T-helper 1 cell (primary cell): ENCODE measurements around the gene MAGI2.
A peak's percentile ranks its signal among the peaks of the same experiment; 100 is the strongest.
"Not testable (repeated sequence)": the region's sequence is repeated elsewhere in the genome, so short reads cannot be mapped to it uniquely, and the experiment has no call there.

Source experiments
- DNase-seq, 5 donors: peaks; one replicate each; pipeline ENCODE4 v3.0.0-alpha.2; 2012 to 2020

Gene MAGI2

GRCh38 chr7:78521961-78522360 is 931.5 kb downstream of the MAGI2 start:
- DNase-seq, result no peak

GRCh38 chr7:78516450-78516849 is 937.0 kb downstream of the MAGI2 start:
- no peak for DNase-seq

DNA sequence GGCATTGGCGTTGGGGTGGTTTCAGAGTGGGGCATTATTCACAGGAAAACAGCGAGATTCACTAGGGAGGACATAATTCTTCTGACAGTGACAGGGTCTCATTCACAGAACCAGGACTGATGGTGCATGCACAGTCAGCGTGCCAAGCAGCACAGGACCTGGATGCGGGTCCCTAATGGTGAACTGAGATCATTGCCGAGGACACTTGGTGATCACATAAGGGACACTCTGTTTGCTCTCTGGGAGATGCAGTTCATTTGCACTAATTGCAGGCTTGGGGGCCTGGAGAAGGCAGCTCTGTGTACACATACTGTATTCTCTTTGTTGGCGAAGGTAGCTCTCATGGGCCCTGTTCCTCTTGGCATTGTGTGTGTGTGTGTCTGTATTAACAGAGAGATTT is 938.8 kb downstream of the MAGI2 start:
- no peak for DNase-seq

DNA sequence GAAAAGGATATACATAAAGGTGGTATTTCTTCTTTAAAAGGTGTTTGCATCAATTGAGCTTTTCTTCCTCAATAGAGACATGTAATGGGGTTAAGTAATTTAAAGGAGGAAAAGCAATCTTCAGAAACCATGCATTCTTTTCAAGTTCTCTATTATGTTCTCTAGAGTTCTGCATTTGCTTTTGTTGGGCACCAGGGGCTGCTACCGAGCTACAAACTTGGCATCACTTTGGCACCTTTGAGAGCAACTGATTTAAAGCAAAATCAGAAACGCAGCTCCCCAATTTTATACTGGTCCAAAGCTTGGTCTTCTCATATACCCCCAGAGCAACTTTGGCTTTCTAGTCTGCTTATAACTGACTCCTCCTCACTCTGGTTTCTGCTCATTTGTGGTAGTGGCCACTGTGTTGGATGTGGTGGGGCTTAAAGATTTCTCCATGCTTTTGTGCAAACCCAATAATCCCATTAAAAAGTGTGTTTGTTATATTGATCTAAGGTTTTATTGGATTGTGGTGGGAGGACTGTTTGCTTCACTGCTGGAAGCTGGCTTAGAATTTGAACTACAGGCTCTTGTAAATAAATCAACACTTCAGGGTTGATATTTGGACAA is 942.8 kb downstream of the MAGI2 start:
- peak in 1 of 5 donors; percentile 1 for DNase-seq

DNA sequence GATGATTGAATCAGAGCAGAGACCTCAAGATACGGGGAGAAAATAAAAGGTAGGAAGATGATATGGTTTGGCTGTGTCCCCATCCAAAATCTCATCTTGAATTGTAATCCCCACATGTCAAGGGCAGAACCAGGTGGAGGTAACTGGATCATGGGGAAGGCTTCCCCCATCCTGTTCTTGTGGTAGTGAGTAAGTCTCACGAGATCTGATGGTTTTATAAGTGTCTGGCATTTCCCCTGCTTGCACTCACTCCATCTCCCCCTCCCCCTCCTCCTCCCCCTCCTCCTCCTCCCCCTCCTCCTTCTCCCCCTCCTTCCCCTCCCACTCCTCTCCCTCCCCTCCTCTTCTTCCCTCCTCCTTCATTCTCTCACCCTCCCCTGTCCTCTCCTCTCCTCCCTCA is 950.2 kb downstream of the MAGI2 start:
- not testable (repeated sequence) for DNase-seq

- no peak for DNase-seq
Observed at GRCh38 chr7:78501064-78501463, 952.4 kb downstream of the MAGI2 start.

- DNase-seq, result no peak
Observed at GRCh38 chr7:78499971-78500370, 953.5 kb downstream of the MAGI2 start.

DNA sequence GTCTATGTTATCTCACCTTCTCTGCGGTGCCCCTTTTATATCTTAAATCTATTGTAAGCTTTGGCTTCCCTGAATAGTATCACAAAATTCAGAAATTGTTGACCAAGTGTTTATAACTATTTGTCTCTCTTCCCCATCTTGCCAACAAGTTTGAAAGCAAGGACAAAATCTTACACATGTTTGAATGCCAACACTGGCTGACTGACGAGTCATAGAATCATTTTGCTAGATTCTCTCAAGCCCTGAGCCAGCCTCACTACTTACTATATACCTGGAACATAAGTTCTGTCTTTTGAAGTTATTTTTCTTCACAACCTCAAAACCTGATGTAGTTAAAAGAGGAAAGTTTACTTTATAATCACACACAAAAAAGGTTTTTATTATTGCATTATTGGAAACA is 954.2 kb downstream of the MAGI2 start:
- no peak for DNase-seq

- no peak for DNase-seq
Observed at GRCh38 chr7:78497728-78498427, 955.6 kb downstream of the MAGI2 start.

DNA sequence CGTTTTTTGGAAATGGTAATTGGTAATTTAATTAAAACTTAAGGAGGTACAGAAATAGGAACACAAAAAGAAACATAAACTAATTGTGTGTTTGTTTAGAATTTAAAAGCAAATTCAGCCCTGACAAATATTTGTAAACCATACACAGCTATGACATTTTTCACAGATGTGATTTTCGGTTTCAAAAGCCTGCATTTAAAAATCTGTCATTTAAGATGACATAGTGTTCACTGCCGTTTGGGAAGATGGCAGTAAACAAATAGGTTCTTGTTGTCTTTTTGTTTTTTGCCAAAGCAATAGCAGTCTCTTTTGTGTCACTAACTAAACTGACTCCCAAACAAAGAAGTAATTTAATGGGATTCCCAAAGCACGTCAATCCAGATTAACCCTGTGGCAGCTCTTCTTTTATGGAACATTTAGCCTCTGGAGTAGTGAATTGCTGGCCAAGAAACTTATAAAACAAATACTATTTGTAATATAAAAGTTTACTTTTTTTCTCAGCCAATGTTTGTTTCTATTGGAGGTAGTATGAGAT is 957.3 kb downstream of the MAGI2 start:
- DNase-seq, result no peak

DNA sequence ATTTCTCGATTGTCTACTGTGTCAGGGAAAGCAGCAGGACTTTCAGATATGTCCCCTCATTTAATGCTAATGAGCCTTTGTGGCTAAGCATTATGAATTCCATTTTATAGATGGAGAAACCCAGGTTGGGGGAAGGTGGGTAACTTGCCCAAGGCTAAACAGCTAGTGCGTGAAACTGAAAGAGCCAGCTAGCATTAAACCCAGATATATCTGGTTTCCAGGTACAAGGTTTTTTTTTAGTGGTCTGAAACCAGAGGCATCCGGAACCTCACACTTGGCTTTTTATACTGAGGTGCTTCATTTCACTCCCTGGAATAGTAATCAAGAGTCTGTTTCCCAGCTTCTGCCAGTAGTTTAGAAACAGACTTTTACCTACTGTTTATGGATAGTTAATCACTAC is 960.1 kb downstream of the MAGI2 start:
- DNase-seq, result no peak

DNA sequence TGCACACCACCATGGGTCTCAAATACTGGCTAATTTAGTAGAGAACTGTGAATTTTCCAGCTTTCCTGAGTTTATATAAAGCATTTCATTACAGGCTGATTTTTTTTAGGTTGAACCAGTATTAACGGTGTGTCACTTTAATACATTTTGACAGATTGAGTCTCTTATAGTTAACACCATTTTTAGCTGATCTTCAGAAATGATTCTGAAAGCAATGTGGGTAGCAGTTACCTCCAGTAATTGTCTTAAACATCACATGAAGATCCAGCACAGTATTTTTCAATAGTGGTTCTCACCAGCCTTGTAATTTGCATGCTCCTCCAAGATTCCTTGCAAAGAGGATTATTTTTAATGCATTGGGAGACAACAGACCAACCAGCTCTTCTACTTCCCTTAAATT is 961.3 kb downstream of the MAGI2 start:
- DNase-seq, result no peak

DNA sequence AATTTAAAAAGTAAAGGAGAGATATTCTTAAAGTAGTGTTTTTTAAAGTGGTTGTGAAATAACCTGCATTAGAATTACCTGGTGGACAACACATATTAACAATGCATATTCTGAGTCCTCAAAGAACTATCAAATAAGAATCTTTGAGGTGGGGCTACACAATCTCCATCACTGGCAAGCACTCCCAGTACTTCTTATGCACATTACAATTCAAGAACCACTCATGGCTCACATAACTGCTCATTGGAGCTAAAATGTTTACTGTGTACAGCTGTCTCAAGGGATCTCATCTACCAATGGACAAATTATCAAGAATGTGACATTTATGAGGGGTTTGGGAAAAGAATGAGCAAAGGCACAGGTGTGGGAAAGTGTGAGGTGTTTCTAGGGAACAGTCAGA is 962.9 kb downstream of the MAGI2 start:
- DNase-seq, result no peak

GRCh38 chr7:78489476-78490240 is 963.8 kb downstream of the MAGI2 start:
- DNase-seq, result no peak

GRCh38 chr7:78487464-78487863 is 966.0 kb downstream of the MAGI2 start:
- no peak for DNase-seq

DNA sequence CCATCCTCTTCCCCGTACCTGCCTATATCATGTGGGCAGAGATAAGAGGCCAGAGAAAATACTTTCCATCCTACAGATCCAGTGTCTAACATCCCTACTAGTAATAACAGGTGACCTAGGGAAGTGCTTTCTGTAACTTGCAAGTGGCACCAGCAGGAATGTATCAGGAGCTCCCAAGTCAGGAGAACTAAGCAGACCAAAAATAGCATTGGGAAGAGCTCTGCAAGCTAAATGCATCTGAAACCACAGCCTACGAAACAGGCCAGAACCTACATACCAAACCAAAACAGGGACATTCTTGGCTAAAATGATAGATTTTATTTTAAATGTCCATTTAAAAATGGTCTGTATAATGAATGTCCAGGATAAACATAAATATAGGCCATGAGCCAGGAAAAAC is 974.1 kb downstream of the MAGI2 start:
- no peak for DNase-seq

DNA sequence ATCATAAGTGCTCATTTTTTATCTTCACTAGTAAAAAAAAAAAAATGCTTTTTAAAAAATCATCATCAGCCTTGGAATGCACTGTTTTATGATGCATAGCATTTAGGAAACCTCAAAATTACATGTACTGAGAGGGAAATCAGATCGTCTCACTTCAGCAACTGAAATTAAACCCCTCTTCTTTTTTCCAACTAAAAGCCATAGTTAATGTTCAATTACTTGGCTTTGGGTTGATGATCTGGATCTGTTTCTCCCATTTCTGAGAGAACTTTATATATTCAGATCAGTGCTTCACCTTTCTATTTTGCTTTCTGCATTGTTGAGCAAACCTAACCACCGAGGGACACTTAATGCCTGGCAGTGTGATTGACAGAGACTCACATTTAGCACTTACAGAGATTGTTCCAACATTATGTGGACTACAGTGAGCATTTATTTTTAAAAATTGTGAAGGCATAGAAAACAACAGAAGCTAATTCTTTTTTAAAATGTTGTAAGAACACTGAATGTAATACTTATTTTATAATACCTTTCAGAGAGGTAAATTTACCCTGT is 976.5 kb downstream of the MAGI2 start:
- DNase-seq, result no peak

GRCh38 chr7:78473571-78474301 is 979.7 kb downstream of the MAGI2 start:
- no peak for DNase-seq

DNA sequence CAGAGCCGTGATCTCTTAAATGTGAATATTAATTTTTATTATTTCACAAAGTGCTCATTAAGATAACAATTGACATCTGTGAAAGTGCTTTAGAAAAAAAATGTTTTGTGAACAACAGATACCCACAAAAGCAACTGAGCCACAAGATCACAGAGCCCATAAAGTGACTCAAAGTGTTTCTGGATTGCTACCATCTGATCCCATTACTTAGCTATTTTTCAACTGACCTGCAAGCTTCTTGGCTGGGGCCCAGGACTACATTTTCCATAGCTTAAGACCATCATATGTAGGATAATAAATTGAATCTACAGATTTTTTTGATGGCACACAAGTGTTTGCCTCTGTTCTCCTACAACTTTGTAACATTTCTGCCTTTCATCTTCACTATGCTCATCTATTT is 980.4 kb downstream of the MAGI2 start:
- no peak for DNase-seq

- DNase-seq, result no peak
Observed at GRCh38 chr7:78472519-78472918, 980.9 kb downstream of the MAGI2 start.

GRCh38 chr7:78465894-78466293 is 987.6 kb downstream of the MAGI2 start:
- DNase-seq, result no peak

DNA sequence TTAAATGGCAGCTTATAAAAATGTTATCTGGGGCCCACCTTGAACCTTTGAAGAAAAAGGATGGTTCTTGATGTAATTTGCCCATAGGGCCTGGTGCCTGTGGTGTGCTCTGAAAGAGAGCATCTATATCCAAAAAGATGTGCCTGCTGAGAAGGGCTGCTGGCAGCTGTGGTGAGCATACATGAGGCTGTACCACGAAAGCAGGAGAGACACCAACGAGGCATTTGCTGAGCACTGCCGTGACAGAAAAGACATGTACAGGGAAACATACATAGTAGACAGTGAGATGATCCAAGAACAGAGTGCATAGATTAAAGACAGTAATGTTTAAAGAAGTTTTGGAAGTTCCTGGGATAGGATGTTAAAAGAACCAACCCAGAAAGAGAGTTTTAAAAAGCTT is 990.4 kb downstream of the MAGI2 start:
- no peak for DNase-seq

DNA sequence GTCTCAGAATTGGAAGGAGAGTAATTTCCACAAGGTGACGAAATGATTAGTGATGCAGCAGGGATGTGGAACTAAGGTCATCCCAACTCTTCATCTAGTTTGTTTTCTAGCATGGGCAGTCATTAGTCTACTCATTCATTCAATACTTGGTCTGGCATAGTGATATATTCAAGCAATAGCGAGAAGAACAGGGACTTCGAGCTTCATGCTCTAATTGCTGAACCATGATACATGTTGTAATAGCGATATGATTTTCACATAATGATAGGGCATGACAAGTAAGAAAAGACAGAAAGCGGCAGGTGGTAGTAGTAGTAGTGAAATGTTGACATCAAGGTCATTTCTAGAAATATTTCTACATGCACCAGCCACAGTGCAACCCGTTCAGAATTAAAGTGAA is 1002.8 kb downstream of the MAGI2 start:
- DNase-seq, result no peak
